HL-60 (cell line): Measurements from ENCODE around the gene LIME1.
A peak's percentile ranks its signal among the peaks of the same experiment; 100 is the strongest.

Experiments used
- DNase-seq, 2 experiments: peaks; one replicate each; pipeline ENCODE4 v3.0.0-alpha.2; 2010 to 2020; ENCODE audit warnings: low read depth in 1 of 2, low spot score in 1 of 2
- H3K27ac ChIP-seq: fragments of 250-450 bp; sonication (Bioruptor Pico); replicated peaks from 2 replicates; pipeline ENCODE4 v1.5.1; 2020; ENCODE audit warnings: mild to moderate bottlenecking, moderate library complexity
- H3K27me3 ChIP-seq: fragments of 250-450 bp; sonication (Bioruptor Pico); 2 replicates; pipeline ENCODE4 v1.5.1; 2021; ENCODE audit warnings: mild to moderate bottlenecking, moderate library complexity; ENCODE audit not compliant: insufficient read depth, poor library complexity, severe bottlenecking
- H3K4me3 ChIP-seq: replicated peaks from 2 replicates; pipeline ENCODE4 v1.5.1; 2011; ENCODE audit warnings: mild to moderate bottlenecking, control low read depth, low read length; ENCODE audit not compliant: insufficient read depth
- CTCF ChIP-seq: IDR thresholded peaks from one replicate; pipeline ENCODE4 v1.5.1; 2011; ENCODE audit warnings: low read length, control low read depth, inconsistent platforms; ENCODE audit not compliant: insufficient read depth
- GABPA ChIP-seq: IDR thresholded peaks from 2 replicates; pipeline ENCODE4 v1.6.1; 2012; ENCODE audit warnings: low read depth
- POLR2AphosphoS5 ChIP-seq: IDR thresholded peaks from 2 replicates; pipeline ENCODE4 v1.6.1; 2012; ENCODE audit warnings: low read depth
- REST ChIP-seq: IDR thresholded peaks from 2 replicates; pipeline ENCODE4 v1.6.1; 2012; ENCODE audit warnings: low read depth; ENCODE audit not compliant: insufficient replicate concordance
- SPI1 ChIP-seq: IDR thresholded peaks from 2 replicates; pipeline ENCODE4 v1.6.1; 2012; ENCODE audit warnings: low read depth, mild to moderate bottlenecking, borderline replicate concordance

LIME1 gene

GRCh38 chr20:63693733-63694583 lies 42.5 kb upstream of the LIME1 start:
- Histone ChIP-seq H3K27ac (no peak overlapping the region), H3K27me3 (no peaks in the 10 kb centered on the region), H3K4me3 (no peak overlapping the region)
- no peak for TF ChIP-seq SPI1
- no peak for TF ChIP-seq CTCF
- no peak for TF ChIP-seq GABPA
- TF ChIP-seq REST = no peak
- TF ChIP-seq POLR2AphosphoS5 = no peak; the same call in 1 of the 2 replicates
- no peak for DNase-seq

- no peak overlapping the region for H3K4me3 ChIP-seq
- TF ChIP-seq SPI1 = no peak
- TF ChIP-seq POLR2AphosphoS5 = no peak
- no peak for TF ChIP-seq GABPA
- no peak for TF ChIP-seq CTCF
- TF ChIP-seq REST = no peak
- H3K27me3 ChIP-seq = no peaks in the 10 kb centered on the region
- H3K27ac ChIP-seq = no peak overlapping the region
- no peak for DNase-seq
These were observed 41.7 kb upstream of the LIME1 start for GRCh38 chr20:63694584-63695423.

- H3K4me3 ChIP-seq = no peak overlapping the region
- no peaks in the 10 kb centered on the region for H3K27me3 ChIP-seq
- DNase-seq = no peak
- H3K27ac ChIP-seq = no peak overlapping the region
- no peak for TF ChIP-seq GABPA
- TF ChIP-seq POLR2AphosphoS5 = peak; percentile 40; the same call in 1 of the 2 replicates
These were observed 40.8 kb upstream of the LIME1 start for GRCh38 chr20:63695424-63696305.

GRCh38 chr20:63696306-63696627 lies 40.2 kb upstream of the LIME1 start:
- TF ChIP-seq CTCF (no peak), SPI1 (no peak), POLR2AphosphoS5 (peak; percentile 42), GABPA (no peak), REST (no peak)
- peak in 1 of 2 experiments; percentile 21 for DNase-seq

More at GRCh38 chr20:63696306-63696627, 40.2 kb upstream of the LIME1 start:
- Histone ChIP-seq H3K4me3 (no peak overlapping the region), H3K27ac (no peak overlapping the region), H3K27me3 (no peaks in the 10 kb centered on the region)
